ENCODE measurements around the gene HOXB4.

The HOXB4 gene

DNA sequence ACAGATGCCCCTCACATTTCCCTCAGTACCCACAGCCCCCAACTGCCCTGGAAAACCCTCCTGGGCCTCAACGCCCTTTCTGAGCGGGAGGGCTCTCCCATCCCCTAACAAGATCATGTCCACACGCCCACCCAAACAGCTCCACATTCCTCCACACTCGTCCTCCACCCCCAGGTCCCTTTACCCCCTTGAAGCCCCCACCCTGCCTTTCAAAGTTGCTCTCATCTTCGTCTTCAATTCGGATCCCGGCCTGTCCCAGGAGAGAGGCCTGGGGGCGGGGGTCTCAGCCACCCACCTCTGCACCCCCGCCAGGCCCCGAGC is 14.3 kb downstream of the HOXB4 start:
- peaks cover 100% of the 10 kb centered on the region for H3K27me3 ChIP-seq (ENCODE audit: insufficient read depth, low read length)
- peaks cover 9% of the 10 kb centered on the region for H3K9me3 ChIP-seq (ENCODE audit: insufficient read depth, low read depth, low read length)
- no peaks in the 10 kb centered on the region for H3K36me3 ChIP-seq (ENCODE audit: insufficient read depth, low read depth, low read length)
- H3K27ac ChIP-seq (ENCODE audit: low read length): no peak overlapping the region
- no peak overlapping the region for H3K4me3 ChIP-seq (ENCODE audit: low read length)
- H3K4me1 ChIP-seq (ENCODE audit: insufficient read depth, low read length): no peaks in the 10 kb centered on the region
- no peak overlapping the region for H3K9ac ChIP-seq (ENCODE audit: low read depth, low read length)

DNA sequence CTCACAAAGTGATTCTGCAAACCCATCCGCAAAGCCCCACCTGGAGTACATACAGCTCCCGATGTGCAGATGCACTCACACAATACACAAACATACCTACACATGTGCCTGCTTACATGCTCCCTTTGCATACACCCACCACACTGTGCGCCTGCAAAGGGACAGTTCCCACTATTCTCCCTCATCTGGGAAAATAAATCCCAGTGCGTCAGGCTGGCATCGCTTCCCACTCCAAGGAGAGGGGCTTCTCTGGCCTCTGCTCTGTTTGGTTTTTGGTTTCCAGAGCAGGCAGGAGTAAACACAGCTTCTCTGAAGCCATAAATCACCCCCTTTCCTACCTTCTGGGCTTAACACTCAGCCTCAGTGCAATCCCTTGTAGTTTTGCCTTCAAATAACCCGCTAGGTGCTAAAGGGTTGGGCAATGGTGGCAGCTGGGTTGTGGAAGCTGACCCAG is 14.7 kb downstream of the HOXB4 start:
- peaks cover 100% of the 10 kb centered on the region for H3K27me3 ChIP-seq (ENCODE audit: insufficient read depth, low read length)
- H3K36me3 ChIP-seq (ENCODE audit: insufficient read depth, low read depth, low read length): no peaks in the 10 kb centered on the region
- no peak overlapping the region for H3K4me3 ChIP-seq (ENCODE audit: low read length)
- H3K27ac ChIP-seq (ENCODE audit: low read length): no peak overlapping the region
- no peaks in the 10 kb centered on the region for H3K4me1 ChIP-seq (ENCODE audit: insufficient read depth, low read length)
- H3K9me3 ChIP-seq (ENCODE audit: insufficient read depth, low read depth, low read length): peaks cover 9% of the 10 kb centered on the region
- H3K9ac ChIP-seq (ENCODE audit: low read depth, low read length): no peak overlapping the region

DNA sequence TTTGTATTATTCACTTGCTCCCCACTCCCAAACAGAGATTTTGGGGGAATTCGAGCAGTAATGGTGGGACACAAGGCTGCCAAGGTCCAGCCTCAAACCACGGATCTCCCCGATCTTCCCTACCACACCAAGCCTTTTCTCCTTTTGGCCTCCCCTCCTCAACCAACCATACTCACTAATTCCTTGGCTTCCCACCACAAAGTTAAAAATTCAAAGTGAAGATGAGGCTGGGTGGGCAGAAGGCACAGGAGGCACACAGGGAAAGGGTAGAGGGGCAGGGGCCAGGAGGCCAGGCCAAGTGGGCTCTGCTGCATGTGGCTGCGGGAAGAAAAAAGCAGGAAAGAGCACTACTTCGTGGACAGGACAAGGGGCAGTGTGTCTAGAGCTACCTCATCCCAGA is 15.2 kb downstream of the HOXB4 start:
- Histone ChIP-seq H3K27me3 (ENCODE audit: insufficient read depth, low read length) (peaks cover 100% of the 10 kb centered on the region), H3K9ac (ENCODE audit: low read depth, low read length) (no peak overlapping the region)

DNA sequence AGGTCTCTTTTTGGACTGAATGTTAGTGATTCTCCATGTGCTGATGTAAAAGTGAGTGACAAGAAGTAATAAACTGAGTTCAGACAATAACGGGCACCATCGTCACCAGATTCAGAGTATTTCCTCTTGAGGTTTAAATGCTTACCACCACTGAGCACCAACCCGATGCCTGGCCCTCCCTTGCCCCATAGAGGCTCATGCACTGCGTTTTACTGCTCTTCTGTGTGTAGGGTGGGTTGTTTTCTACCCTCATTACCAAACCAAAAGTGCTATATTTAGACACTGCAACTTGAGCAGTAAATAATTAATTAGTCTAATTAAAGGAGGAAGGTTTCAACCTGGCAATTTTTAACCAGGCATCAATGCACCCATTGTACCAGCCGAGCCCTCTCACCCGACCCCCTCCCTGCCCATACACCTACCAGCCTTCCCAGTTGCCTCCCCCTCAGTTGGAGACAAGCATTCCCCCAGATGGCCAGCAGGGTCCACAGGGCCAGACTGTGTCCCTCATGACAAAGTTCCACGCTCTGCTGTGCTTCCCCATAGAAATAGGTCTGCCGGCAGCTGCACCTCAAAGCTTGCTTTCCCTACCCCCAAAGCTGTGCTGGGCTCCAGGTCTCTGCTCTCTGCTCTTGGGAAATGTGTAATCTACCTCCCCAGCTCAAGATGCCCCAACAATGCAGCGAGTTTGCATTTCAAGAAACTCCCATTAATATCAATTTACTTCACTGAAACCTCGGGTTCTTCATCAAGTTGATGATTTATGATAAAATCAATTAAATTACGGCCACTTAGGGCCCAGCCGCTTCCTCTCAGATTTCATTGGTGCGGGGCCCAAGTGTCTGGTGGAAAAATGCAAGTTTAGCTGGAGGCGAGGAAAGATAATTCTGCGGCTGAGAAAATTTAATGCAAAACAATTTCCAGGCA is 16.0 kb downstream of the HOXB4 start:
- no peak overlapping the region for H3K4me3 ChIP-seq (ENCODE audit: low read length)
- H3K9me3 ChIP-seq (ENCODE audit: insufficient read depth, low read depth, low read length): peaks cover 9% of the 10 kb centered on the region; the same call in 1 of the 2 replicates
- H3K27me3 ChIP-seq (ENCODE audit: insufficient read depth, low read length): peaks cover 100% of the 10 kb centered on the region
- no peak overlapping the region for H3K27ac ChIP-seq (ENCODE audit: low read length)
- no peaks in the 10 kb centered on the region for H3K4me1 ChIP-seq (ENCODE audit: insufficient read depth, low read length)
- H3K36me3 ChIP-seq (ENCODE audit: insufficient read depth, low read depth, low read length): no peaks in the 10 kb centered on the region
- H3K9ac ChIP-seq (ENCODE audit: low read depth, low read length): no peak overlapping the region

More for the DNA sequence above, 15.2 kb downstream of the HOXB4 start:
- H3K27ac ChIP-seq (ENCODE audit: low read length): no peak overlapping the region
- H3K9me3 ChIP-seq (ENCODE audit: insufficient read depth, low read depth, low read length): peaks cover 9% of the 10 kb centered on the region
- H3K36me3 ChIP-seq (ENCODE audit: insufficient read depth, low read depth, low read length): no peaks in the 10 kb centered on the region
- H3K4me1 ChIP-seq (ENCODE audit: insufficient read depth, low read length): no peaks in the 10 kb centered on the region
- H3K4me3 ChIP-seq (ENCODE audit: low read length): no peak overlapping the region

DNA sequence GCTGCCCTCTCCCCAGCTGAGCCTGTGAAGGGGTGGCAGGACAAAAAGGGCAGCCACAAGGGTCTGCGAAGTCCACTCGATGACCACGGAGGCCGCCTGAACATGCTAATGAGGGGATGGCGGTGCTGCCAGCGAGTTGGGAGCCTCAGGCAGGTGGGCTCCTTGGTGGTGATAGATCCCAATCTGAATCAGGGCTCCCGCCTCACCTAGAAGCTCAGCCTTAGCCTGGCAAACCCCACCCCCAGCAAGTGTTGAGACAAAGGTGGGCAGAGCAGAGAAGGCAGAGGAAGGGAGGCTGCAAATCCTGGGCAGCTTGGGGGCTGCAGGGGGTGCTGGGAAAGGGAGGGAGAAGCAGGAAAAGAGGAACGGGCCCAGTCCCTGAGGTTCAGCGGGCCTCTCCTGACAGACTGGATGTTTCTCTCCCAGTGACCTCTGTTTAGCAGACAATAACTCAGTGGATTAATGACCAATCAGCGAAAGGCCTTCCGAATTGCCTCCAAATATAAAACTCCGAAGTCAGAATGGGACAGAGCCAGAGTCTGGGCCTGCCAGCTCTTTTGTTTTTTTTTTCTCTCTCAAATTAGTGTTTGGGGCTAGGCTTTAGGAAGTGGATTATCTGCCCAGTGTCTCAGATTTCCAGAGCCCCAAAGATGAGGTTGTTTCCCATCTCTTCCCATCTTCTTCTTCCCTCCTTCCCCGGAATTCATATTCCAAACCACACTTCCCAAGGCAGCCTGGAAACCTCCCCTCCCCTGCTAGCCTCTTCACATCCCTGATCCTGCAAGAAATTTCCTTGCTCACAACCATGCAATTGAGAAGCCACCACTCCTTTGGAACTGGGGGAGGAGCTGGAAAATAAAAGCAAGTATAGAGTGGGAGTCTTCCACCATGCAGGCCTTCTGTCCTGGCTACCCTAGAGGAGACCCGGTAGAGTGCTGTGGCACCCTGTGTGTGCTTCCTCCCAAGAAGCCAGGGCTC is 18.0 kb downstream of the HOXB4 start:
- Histone ChIP-seq H3K27me3 (ENCODE audit: insufficient read depth, low read length) (peaks cover 100% of the 10 kb centered on the region), H3K9me3 (ENCODE audit: insufficient read depth, low read depth, low read length) (peaks cover 4% of the 10 kb centered on the region; the same call in 1 of the 2 replicates), H3K27ac (ENCODE audit: low read length) (no peak overlapping the region), H3K4me3 (ENCODE audit: low read length) (no peak overlapping the region), H3K36me3 (ENCODE audit: insufficient read depth, low read depth, low read length) (no peaks in the 10 kb centered on the region), H3K4me1 (ENCODE audit: insufficient read depth, low read length) (no peaks in the 10 kb centered on the region), H3K9ac (ENCODE audit: low read depth, low read length) (no peak overlapping the region)

DNA sequence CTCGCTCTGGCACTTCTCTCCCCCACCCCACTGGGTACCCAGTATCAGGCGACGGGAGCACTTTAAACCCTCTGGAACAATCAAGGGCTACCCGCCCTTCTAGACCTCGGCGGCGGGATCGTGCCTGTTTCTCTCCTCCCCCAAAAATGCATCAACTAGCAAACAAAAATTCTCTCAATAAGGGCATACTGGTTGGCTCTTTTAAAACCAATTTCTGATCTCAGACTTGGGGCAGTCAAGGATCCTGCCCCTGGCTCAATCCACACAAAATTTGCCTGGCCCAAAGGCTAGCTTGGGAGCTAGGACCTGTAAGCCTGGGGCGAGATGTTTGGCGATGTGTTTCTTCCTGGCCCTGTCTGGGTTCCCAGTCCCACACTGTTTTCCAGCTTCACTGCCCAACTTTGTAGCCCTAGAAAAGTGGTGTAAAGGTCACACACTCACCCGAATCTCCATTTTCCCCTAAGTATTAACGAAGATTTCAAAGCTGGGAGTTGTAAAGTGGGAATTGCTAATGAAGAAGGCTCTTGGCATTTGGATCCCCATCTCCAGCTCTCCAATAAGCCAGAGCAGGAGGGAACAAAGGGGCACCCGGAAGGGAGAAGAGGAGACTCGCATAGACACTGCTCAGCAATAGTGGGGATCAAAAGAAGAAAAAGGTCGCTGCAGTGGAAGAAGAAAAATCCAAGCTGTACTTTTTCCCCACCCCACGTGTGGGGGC is 18.9 kb downstream of the HOXB4 start:
- Histone ChIP-seq H3K4me1 (ENCODE audit: insufficient read depth, low read length) (no peaks in the 10 kb centered on the region; the same call in 1 of the 2 replicates), H3K27me3 (ENCODE audit: insufficient read depth, low read length) (peaks cover 100% of the 10 kb centered on the region), H3K9ac (ENCODE audit: low read depth, low read length) (no peak overlapping the region), H3K27ac (ENCODE audit: low read length) (no peak overlapping the region), H3K4me3 (ENCODE audit: low read length) (no peak overlapping the region), H3K36me3 (ENCODE audit: insufficient read depth, low read depth, low read length) (no peaks in the 10 kb centered on the region), H3K9me3 (ENCODE audit: insufficient read depth, low read depth, low read length) (no peaks in the 10 kb centered on the region; the same call in 1 of the 2 replicates)

DNA sequence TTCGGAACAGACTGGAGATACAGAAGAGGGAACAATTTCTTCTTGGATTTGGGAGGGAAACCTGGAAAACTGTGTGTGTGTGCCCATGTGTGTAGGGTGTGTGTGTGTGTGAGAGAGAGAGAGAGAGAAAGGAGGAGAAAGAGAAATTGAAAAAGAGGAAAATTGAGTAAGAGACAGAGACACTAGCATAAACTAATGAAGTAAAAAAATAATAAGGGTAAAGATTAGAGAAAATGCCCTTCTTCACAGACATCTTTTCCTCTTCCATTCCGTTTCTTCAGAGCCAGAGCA is 19.4 kb downstream of the HOXB4 start:
- no peaks in the 10 kb centered on the region; the same call in 1 of the 2 replicates for H3K4me1 ChIP-seq (ENCODE audit: insufficient read depth, low read length)
- no peak overlapping the region for H3K27ac ChIP-seq (ENCODE audit: low read length)
- H3K36me3 ChIP-seq (ENCODE audit: insufficient read depth, low read depth, low read length): no peaks in the 10 kb centered on the region
- peaks cover 100% of the 10 kb centered on the region for H3K27me3 ChIP-seq (ENCODE audit: insufficient read depth, low read length)
- H3K4me3 ChIP-seq (ENCODE audit: low read length): no peak overlapping the region
- no peak overlapping the region for H3K9ac ChIP-seq (ENCODE audit: low read depth, low read length)
- no peaks in the 10 kb centered on the region; the same call in 1 of the 2 replicates for H3K9me3 ChIP-seq (ENCODE audit: insufficient read depth, low read depth, low read length)

DNA sequence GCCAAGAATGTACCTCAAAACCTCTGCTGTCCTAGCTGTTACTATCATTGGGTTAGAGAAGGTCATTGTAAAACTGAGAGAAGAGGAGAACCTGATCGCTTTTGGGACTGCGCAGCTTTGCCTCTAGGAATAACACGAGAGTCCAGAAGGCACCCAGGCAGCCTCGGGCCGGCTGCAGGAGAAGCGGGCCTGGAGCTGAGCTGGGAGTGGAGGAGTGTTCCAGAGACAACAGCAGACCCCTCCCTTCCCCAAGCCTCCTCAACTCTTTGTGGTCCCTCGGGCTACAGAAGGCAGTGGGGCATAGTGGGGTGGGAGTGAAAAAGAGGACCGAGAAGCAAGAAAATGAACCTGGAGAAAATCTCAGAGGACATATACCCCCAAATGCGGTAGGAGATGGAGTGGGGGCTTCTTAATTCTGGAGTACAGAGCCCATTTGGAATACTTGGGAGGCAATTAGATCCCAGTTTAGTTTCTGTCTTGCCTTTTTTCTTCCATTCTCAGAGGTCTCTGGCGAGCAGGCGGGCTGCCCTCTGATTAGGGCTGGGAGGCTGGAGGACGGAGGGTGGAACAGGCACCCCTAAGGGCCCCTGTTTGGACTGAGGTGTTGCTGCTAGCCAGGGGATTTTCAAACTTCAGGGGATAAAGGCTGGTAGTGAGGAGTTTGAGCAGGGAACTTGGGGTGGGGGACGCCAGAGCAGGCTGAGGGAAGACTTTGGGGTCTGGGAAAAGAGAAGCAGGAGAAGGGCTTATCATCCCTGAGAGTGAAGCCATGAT is 19.9 kb downstream of the HOXB4 start:
- peaks cover under 1% of the 10 kb centered on the region; the same call in 1 of the 2 replicates for H3K9me3 ChIP-seq (ENCODE audit: insufficient read depth, low read depth, low read length)
- H3K9ac ChIP-seq (ENCODE audit: low read depth, low read length): no peak overlapping the region
- H3K27me3 ChIP-seq (ENCODE audit: insufficient read depth, low read length): peaks cover 100% of the 10 kb centered on the region
- no peaks in the 10 kb centered on the region for H3K36me3 ChIP-seq (ENCODE audit: insufficient read depth, low read depth, low read length)
- H3K4me3 ChIP-seq (ENCODE audit: low read length): no peak overlapping the region
- H3K27ac ChIP-seq (ENCODE audit: low read length): no peak overlapping the region
- H3K4me1 ChIP-seq (ENCODE audit: insufficient read depth, low read length): no peaks in the 10 kb centered on the region; the same call in 1 of the 2 replicates

DNA sequence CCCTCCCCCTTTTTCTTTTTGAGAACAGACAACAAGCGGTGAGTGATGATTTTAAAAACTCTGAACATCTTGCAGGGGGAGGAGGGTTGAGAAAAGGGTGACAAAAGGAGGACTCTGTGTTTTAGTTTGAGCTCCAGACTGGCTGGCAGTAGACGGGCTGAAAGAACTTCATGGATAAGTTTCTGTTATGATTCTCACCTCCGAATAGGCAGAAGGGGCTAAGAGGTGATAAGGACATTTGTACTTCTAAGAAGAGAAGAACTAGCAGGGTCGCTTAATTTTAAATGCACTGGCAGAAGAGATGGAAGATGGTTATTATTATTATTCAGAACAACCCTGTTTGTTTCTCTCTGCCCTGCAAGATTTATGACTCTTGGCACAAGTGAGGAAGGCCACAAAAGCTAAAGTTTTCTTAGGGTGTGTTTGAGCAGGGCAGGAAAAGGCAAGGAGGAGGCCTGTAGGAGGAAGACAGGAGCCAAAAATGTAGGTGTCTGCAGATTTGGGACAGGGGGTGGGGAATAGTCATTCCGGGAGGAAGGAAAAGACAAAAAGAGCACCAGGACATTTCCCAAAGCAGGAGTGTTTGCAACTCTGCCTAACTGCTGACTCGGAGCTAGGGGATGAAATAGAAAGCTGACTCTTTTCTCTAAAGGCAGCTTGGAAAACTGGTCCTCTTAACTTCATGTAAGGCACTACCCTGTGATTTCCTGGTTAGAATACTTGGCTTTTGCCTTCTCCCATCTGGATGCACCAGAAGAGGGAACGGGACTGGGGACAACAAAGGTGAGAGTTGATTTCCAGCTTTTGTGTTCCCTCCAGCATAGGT is 21.4 kb downstream of the HOXB4 start:
- Histone ChIP-seq H3K4me3 (ENCODE audit: low read length) (no peak overlapping the region), H3K27ac (ENCODE audit: low read length) (no peak overlapping the region), H3K27me3 (ENCODE audit: insufficient read depth, low read length) (peaks cover 100% of the 10 kb centered on the region), H3K9me3 (ENCODE audit: insufficient read depth, low read depth, low read length) (peaks cover 5% of the 10 kb centered on the region; the same call in 1 of the 2 replicates), H3K4me1 (ENCODE audit: insufficient read depth, low read length) (no peaks in the 10 kb centered on the region; the same call in 1 of the 2 replicates), H3K9ac (ENCODE audit: low read depth, low read length) (no peak overlapping the region), H3K36me3 (ENCODE audit: insufficient read depth, low read depth, low read length) (no peaks in the 10 kb centered on the region)

DNA sequence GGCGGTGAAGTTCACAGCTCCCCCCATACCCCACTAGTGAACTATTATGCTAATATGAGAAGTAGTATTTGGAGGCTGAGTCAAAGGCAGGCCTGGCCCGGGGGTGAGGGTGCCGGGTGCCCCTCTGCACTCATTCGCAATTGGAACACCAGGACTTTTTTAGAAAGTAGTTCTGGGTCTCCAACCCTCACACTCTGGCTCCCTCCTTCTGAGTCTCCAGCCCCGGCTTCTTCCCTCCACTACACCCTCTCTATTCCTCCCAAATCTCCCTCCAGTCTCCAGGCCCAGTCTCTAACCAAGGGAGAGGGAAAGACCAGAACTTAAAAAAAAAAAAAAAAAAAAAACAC is 21.9 kb downstream of the HOXB4 start:
- H3K4me3 ChIP-seq (ENCODE audit: low read length): no peak overlapping the region
- no peak overlapping the region for H3K9ac ChIP-seq (ENCODE audit: low read depth, low read length)
- no peaks in the 10 kb centered on the region for H3K36me3 ChIP-seq (ENCODE audit: insufficient read depth, low read depth, low read length)
- no peak overlapping the region for H3K27ac ChIP-seq (ENCODE audit: low read length)
- peaks cover 100% of the 10 kb centered on the region for H3K27me3 ChIP-seq (ENCODE audit: insufficient read depth, low read length)
- H3K4me1 ChIP-seq (ENCODE audit: insufficient read depth, low read length): no peaks in the 10 kb centered on the region; the same call in 1 of the 2 replicates
- H3K9me3 ChIP-seq (ENCODE audit: insufficient read depth, low read depth, low read length): peaks cover 5% of the 10 kb centered on the region; the same call in 1 of the 2 replicates

Data from iPS-20b (cell line).